GM18499 (cell line): ENCODE results near the gene HNRNPDL.
"Not testable (repeated sequence)": the region's sequence is repeated elsewhere in the genome, so short reads cannot be mapped to it uniquely, and the experiment has no call there.

Experiments
- ATAC-seq: cut with Tn5 transposase; IDR thresholded peaks from one replicate; pipeline ENCODE4 v1.9.1; 2021; ENCODE audit warnings: moderate number of reproducible peaks; ENCODE audit not compliant: insufficient read depth, unreplicated experiment

Gene HNRNPDL

GRCh38 chr4:82394896-82395295 lies 35.4 kb downstream of the HNRNPDL start:
- no peak for ATAC-seq

GRCh38 chr4:82390061-82390460 lies 40.2 kb downstream of the HNRNPDL start:
- not testable (repeated sequence) for ATAC-seq

GRCh38 chr4:82388405-82388804 lies 41.9 kb downstream of the HNRNPDL start:
- no peak for ATAC-seq

GRCh38 chr4:82386312-82386711 lies 44.0 kb downstream of the HNRNPDL start:
- not testable (repeated sequence) for ATAC-seq

GRCh38 chr4:82382751-82383150 lies 47.5 kb downstream of the HNRNPDL start:
- ATAC-seq = no peak

GRCh38 chr4:82381661-82382296 lies 48.5 kb downstream of the HNRNPDL start:
- ATAC-seq = no peak

GRCh38 chr4:82381235-82381634 lies 49.0 kb downstream of the HNRNPDL start:
- no peak for ATAC-seq

- no peak for ATAC-seq
These were observed 49.4 kb downstream of the HNRNPDL start for GRCh38 chr4:82380831-82381230.

- ATAC-seq = no peak
These were observed 49.9 kb downstream of the HNRNPDL start for GRCh38 chr4:82380344-82380743.

GRCh38 chr4:82376109-82376508 lies 54.2 kb downstream of the HNRNPDL start:
- ATAC-seq = no peak

GRCh38 chr4:82373816-82374625 lies 56.2 kb downstream of the HNRNPDL start, which contains the start of gene HNRNPD:
Gene HNRNPD (minus strand): TSS chr4:82373991. CDS start chr4:82373678, 313 bp downstream.
- peak; percentile 92 for ATAC-seq

- ATAC-seq = peak; percentile 9
These were observed 56.8 kb downstream of the HNRNPDL start for GRCh38 chr4:82373486-82373815.
